H9 (cell line): Measurements from ENCODE around the gene ARID3A. TPM values are rescaled to one million over a fixed set of nuclear protein-coding genes. Genes with fewer than 3 reads are reported as not detected.
A peak's percentile ranks its signal among the peaks of the same experiment; 100 is the strongest.

Source experiments
- DNase-seq: peaks from one replicate; pipeline ENCODE4 v3.0.0-alpha.2; 2017
- H2AFZ ChIP-seq: one replicate; pipeline ENCODE4 v1.6.1; 2013; ENCODE audit warnings: mild to moderate bottlenecking, low read length, control low read depth, moderate library complexity
- H2AK5ac ChIP-seq: 2 replicates; pipeline ENCODE4 v1.6.1; 2013; ENCODE audit warnings: low read length, control low read depth, mixed read lengths; ENCODE audit not compliant: insufficient read length
- H2BK120ac ChIP-seq: one replicate; pipeline ENCODE4 v1.6.1; 2013; ENCODE audit warnings: low read depth, mild to moderate bottlenecking, low read length, control low read depth, inconsistent platforms; ENCODE audit not compliant: poor library complexity, severe bottlenecking
- H2BK12ac ChIP-seq: 2 replicates; pipeline ENCODE4 v1.6.1; 2013; ENCODE audit warnings: low read length, control low read depth, mixed read lengths, low read depth; ENCODE audit not compliant: insufficient read length
- H2BK15ac ChIP-seq: 2 replicates; pipeline ENCODE4 v1.6.1; 2013; ENCODE audit warnings: low read depth, low read length, control low read depth
- H2BK20ac ChIP-seq: one replicate; pipeline ENCODE4 v1.6.1; 2013; ENCODE audit warnings: low read depth, mild to moderate bottlenecking, low read length, control low read depth, inconsistent platforms; ENCODE audit not compliant: poor library complexity, severe bottlenecking
- H2BK5ac ChIP-seq: 2 replicates; pipeline ENCODE4 v1.6.1; 2013; ENCODE audit warnings: low read length, control low read depth, mixed read lengths; ENCODE audit not compliant: insufficient read length
- H3K14ac ChIP-seq: 2 replicates; pipeline ENCODE4 v1.6.1; 2013; ENCODE audit warnings: low read length, control low read depth; ENCODE audit not compliant: insufficient read depth
- H3K18ac ChIP-seq: 2 replicates; pipeline ENCODE4 v1.6.1; 2013; ENCODE audit warnings: low read depth, mild to moderate bottlenecking, mixed read lengths, low read length, control low read depth; ENCODE audit not compliant: insufficient read length
- H3K23ac ChIP-seq: 2 replicates; pipeline ENCODE4 v1.6.1; 2013; ENCODE audit warnings: low read length, control low read depth, mixed read lengths, low read depth; ENCODE audit not compliant: insufficient read length
- H3K23me2 ChIP-seq: 2 replicates; pipeline ENCODE4 v1.6.1; 2013; ENCODE audit warnings: low read depth, mild to moderate bottlenecking, mixed read lengths, low read length, control low read depth; ENCODE audit not compliant: insufficient read length, poor library complexity, severe bottlenecking
- H3K27ac ChIP-seq: 2 replicates; pipeline ENCODE4 v1.5.1; 2013; ENCODE audit warnings: low read length, control low read depth, mixed read lengths, low read depth; ENCODE audit not compliant: insufficient read length
- H3K27me3 ChIP-seq: 2 replicates; pipeline ENCODE4 v1.6.1; 2013; ENCODE audit warnings: low read length, control low read depth, inconsistent platforms; ENCODE audit not compliant: insufficient read depth
- H3K4ac ChIP-seq: 2 replicates; pipeline ENCODE4 v1.6.1; 2013; ENCODE audit warnings: low read depth, mild to moderate bottlenecking, control low read depth, inconsistent platforms, low read length, moderate library complexity
- H3K4me1 ChIP-seq: 2 replicates; pipeline ENCODE4 v1.6.1; 2013; ENCODE audit warnings: low read length, control low read depth, inconsistent platforms; ENCODE audit not compliant: insufficient read depth
- H3K4me2 ChIP-seq: 2 replicates; pipeline ENCODE4 v1.6.1; 2013; ENCODE audit warnings: low read length, control low read depth, mixed read lengths; ENCODE audit not compliant: insufficient read length, insufficient read depth
- H3K56ac ChIP-seq: 2 replicates; pipeline ENCODE4 v1.6.1; 2013; ENCODE audit warnings: low read depth, mild to moderate bottlenecking, mixed read lengths, low read length, control low read depth; ENCODE audit not compliant: insufficient read length
- H3K79me1 ChIP-seq: 2 replicates; pipeline ENCODE4 v1.6.1; 2013; ENCODE audit warnings: low read depth, mild to moderate bottlenecking, moderate library complexity, low read length, control low read depth, inconsistent platforms; ENCODE audit not compliant: insufficient read depth, poor library complexity, severe bottlenecking
- H3K79me2 ChIP-seq: 2 replicates; pipeline ENCODE4 v1.6.1; 2013; ENCODE audit warnings: low read length, control low read depth, inconsistent platforms; ENCODE audit not compliant: insufficient read depth
- H3K9ac ChIP-seq: 2 replicates; pipeline ENCODE4 v1.6.1; 2013; ENCODE audit warnings: low read length, control low read depth, mixed read lengths; ENCODE audit not compliant: insufficient read length; ENCODE audit errors: extremely low read depth
- H3K9me3 ChIP-seq: one replicate; pipeline ENCODE4 v1.6.1; 2013; ENCODE audit warnings: low read depth, low read length, inconsistent platforms; ENCODE audit not compliant: control insufficient read depth
- H3T11ph ChIP-seq: one replicate; pipeline ENCODE4 v1.6.1; 2013; ENCODE audit warnings: mild to moderate bottlenecking, low read length, control low read depth, inconsistent platforms
- H4K20me1 ChIP-seq: one replicate; pipeline ENCODE4 v1.6.1; 2013; ENCODE audit not compliant: control insufficient read depth, insufficient read length, insufficient read depth
- H4K5ac ChIP-seq: 2 replicates; pipeline ENCODE4 v1.6.1; 2013; ENCODE audit warnings: low read depth, mild to moderate bottlenecking, mixed read lengths, low read length, control low read depth; ENCODE audit not compliant: insufficient read length
- H4K8ac ChIP-seq: replicated peaks from 2 replicates; pipeline ENCODE4 v1.6.1; 2013; ENCODE audit warnings: low read length, control low read depth, mixed read lengths, low read depth; ENCODE audit not compliant: insufficient read length
- H4K91ac ChIP-seq: 2 replicates; pipeline ENCODE4 v1.6.1; 2013; ENCODE audit warnings: low read depth, mild to moderate bottlenecking, moderate library complexity, mixed read lengths, low read length, control low read depth; ENCODE audit not compliant: insufficient read length
- H3K27ac Mint-ChIP-seq, 3 experiments: 2 replicates in 2 of 3; 3 replicates in 1 of 3; pipeline ENCODE4 v1.8.0; 2020 to 2021; ENCODE audit warnings: mixed read lengths in 3 of 3, mild to moderate bottlenecking in 1 of 3, moderate library complexity in 1 of 3
- H3K27me3 Mint-ChIP-seq: 2 replicates; pipeline ENCODE4 v1.8.0; 2021; ENCODE audit warnings: low read depth, mild to moderate bottlenecking, moderate library complexity, mixed read lengths
- H3K36me3 Mint-ChIP-seq, 3 experiments: 2 replicates in 2 of 3; 3 replicates in 1 of 3; pipeline ENCODE4 v1.8.0; 2020 to 2021; ENCODE audit warnings: low read depth in 3 of 3, mixed read lengths in 3 of 3; ENCODE audit not compliant: insufficient read depth in 1 of 3
- H3K4me1 Mint-ChIP-seq, 2 experiments: 2 replicates each; pipeline ENCODE4 v1.8.0; 2020; ENCODE audit warnings: mixed read lengths in 2 of 2
- H3K4me3 Mint-ChIP-seq, 2 experiments: 2 replicates in 1 of 2; 3 replicates in 1 of 2; pipeline ENCODE4 v1.8.0; 2020 to 2021; ENCODE audit warnings: mild to moderate bottlenecking in 2 of 2, mixed read lengths in 2 of 2, moderate library complexity in 1 of 2
- H3K9me3 Mint-ChIP-seq, 2 experiments: 2 replicates in 1 of 2; 3 replicates in 1 of 2; pipeline ENCODE4 v1.8.0; 2020; ENCODE audit warnings: mild to moderate bottlenecking in 2 of 2, mixed read lengths in 2 of 2, moderate library complexity in 1 of 2
- WGBS: extraction: QIAGEN DNeasy Blood & Tissue Kit; methylation state at CpG from one replicate; pipeline ENCODE4 v1.1.7; 2013; ENCODE audit warnings: missing lambda C conversion rate, low lambda C conversion rate, mixed read lengths; ENCODE audit not compliant: insufficient read length; ENCODE audit errors: extremely low coverage; 5-methylcytosine and 5-hydroxymethylcytosine counted together
- total RNA-seq: library from RNA; stranded (reverse); gene quantifications from 2 replicates; pipeline ENCODE4 v1.2.1, GENCODE V29; 2021
- TF ChIP-seq, protein P1 (sequence below): fragments of 200-600 bp; sonication (generic); conservative IDR thresholded peaks from 3 replicates; pipeline ENCODE4 v1.8.0; 2021; ENCODE audit warnings: antibody characterized with exemption, mild to moderate bottlenecking

ARID3A gene
- total RNA-seq, 1 experiment from 2014 or later = 98.3 TPM

DNA sequence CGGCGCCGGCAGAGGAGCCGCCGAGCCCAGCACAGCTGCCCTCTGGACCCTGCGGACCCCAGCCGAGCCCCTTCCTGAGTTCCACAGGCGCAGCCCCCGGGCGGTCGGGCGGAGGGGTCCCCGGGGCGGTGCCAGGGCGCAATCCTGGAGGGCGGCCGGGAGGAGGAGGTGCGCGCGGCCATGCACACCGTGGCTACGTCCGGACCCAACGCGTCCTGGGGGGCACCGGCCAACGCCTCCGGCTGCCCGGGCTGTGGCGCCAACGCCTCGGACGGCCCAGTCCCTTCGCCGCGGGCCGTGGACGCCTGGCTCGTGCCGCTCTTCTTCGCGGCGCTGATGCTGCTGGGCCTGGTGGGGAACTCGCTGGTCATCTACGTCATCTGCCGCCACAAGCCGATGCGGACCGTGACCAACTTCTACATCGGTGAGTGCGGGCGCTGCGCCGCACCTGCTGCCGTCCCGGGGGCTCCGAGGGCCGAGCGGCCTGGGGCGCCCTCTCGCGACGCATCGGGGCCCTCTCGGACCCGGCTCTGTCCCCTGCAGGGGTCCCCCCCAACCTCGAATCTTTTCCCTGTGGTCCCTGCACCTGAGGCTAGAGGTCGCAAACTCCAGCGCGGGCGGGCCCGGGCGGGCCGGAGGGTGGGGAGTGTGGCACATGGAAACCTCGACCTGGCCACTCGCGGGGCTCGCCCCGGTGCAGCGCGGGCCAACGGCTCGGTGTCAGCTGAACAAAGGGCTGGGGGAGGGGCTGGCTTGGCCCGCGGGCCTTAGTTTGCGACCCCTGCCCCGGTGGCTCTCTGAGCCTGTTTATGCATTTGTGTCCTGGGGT lies 8.3 kb upstream of the ARID3A start, which contains the start of gene KISS1R:
Gene KISS1R (plus strand): TSS at position 11 of the 829 bp plus-strand sequence. CDS start 170 bp downstream, at position 181.
- H3K23ac ChIP-seq = no peak within 1 kb of the TSS
- peaks cover 22% of the 10 kb centered on the region for H3K23me2 ChIP-seq
- no peak within 1 kb of the TSS for H2BK15ac ChIP-seq
- H3K4me1 ChIP-seq = no peaks in the 10 kb centered on the region
- H3K79me1 ChIP-seq = no peaks in the 10 kb centered on the region
- no peaks in the 10 kb centered on the region for H4K20me1 ChIP-seq
- H2BK20ac ChIP-seq = no peak within 1 kb of the TSS
- H3K27ac ChIP-seq = no peak within 1 kb of the TSS
- H3K18ac ChIP-seq = no peak within 1 kb of the TSS
- Mint-ChIP-seq H3K27me3 (peaks cover 74% of the 10 kb centered on the region), H3K27ac (no peak within 1 kb of the TSS), H3K4me1 (peaks cover 3 to 5% of the 10 kb centered on the region in 2 experiments; a peak in 2 of 4 replicates), H3K9me3 (peaks cover 0 to 3% of the 10 kb centered on the region in 2 experiments; a peak in 2 of 5 replicates), H3K4me3 (peak within 1 kb of the TSS; percentile 58 to 82), H3K36me3 (peaks cover 0 to 2% (median 0%) of the 10 kb centered on the region in 3 experiments; a peak in 1 of 7 replicates)
- H2BK12ac ChIP-seq = no peak within 1 kb of the TSS
- H3K4me2 ChIP-seq = peak within 1 kb of the TSS; percentile 51
- H3K79me2 ChIP-seq = no peaks in the 10 kb centered on the region
- H3K14ac ChIP-seq = 0 out of 2 replicates have a peak within 1 kb of the TSS, but pooled peaks have one; percentile 11
- H4K8ac ChIP-seq = no peak within 1 kb of the TSS
- no peak within 1 kb of the TSS for H3T11ph ChIP-seq
- H2AK5ac ChIP-seq = no peak within 1 kb of the TSS
- H3K27me3 ChIP-seq = peaks cover 19% of the 10 kb centered on the region; the same call in 1 of the 2 replicates
- no peak within 1 kb of the TSS for H3K56ac ChIP-seq
- H3K9ac ChIP-seq = no peak within 1 kb of the TSS
- no peak within 1 kb of the TSS for H4K91ac ChIP-seq
- peak; percentile 89 for DNase-seq
- no peak within 1 kb of the TSS for H2AFZ ChIP-seq
- H3K9me3 ChIP-seq = no peaks in the 10 kb centered on the region
- TF ChIP-seq, protein P1, sequence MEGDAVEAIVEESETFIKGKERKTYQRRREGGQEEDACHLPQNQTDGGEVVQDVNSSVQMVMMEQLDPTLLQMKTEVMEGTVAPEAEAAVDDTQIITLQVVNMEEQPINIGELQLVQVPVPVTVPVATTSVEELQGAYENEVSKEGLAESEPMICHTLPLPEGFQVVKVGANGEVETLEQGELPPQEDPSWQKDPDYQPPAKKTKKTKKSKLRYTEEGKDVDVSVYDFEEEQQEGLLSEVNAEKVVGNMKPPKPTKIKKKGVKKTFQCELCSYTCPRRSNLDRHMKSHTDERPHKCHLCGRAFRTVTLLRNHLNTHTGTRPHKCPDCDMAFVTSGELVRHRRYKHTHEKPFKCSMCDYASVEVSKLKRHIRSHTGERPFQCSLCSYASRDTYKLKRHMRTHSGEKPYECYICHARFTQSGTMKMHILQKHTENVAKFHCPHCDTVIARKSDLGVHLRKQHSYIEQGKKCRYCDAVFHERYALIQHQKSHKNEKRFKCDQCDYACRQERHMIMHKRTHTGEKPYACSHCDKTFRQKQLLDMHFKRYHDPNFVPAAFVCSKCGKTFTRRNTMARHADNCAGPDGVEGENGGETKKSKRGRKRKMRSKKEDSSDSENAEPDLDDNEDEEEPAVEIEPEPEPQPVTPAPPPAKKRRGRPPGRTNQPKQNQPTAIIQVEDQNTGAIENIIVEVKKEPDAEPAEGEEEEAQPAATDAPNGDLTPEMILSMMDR = peak; percentile 85
- no CpG with 5 or more reads among the region's 87 CpGs for WGBS
- H4K5ac ChIP-seq = no peak within 1 kb of the TSS
- no peak within 1 kb of the TSS for H2BK5ac ChIP-seq
- H3K4ac ChIP-seq = no peak within 1 kb of the TSS
- no peak within 1 kb of the TSS for H2BK120ac ChIP-seq
